Activated T-helper 2 cell treated with anti-CD3 and anti-CD28 coated beads, Interferon-gamma antibody, Interleukin-2, Interleukin-4, amounts not matched to agents 10 μg/mL and 5 μg/mL and 100 μg/mL, durations not matched to agents 14 hours and 24 hours and 36 hours (primary cell): Measurements from ENCODE around the gene GGTLC1. TPM values are rescaled to one million over a fixed set of nuclear protein-coding genes. Genes with fewer than 3 reads are reported as not detected.
A peak's percentile ranks its signal among the peaks of the same experiment; 100 is the strongest.

Source experiments
- DNase-seq: peaks from one replicate; pipeline ENCODE4 v3.0.0; 2021; ENCODE audit warnings: low spot score
- H3K27ac Mint-ChIP-seq: one replicate; pipeline ENCODE4 v1.8.0; 2021; ENCODE audit warnings: mixed read lengths
- H3K27me3 Mint-ChIP-seq: one replicate; pipeline ENCODE4 v1.8.0; 2021; ENCODE audit warnings: low read depth, mixed read lengths
- H3K36me3 Mint-ChIP-seq: one replicate; pipeline ENCODE4 v1.8.0; 2021; ENCODE audit warnings: low read depth, mixed read lengths
- H3K4me1 Mint-ChIP-seq: one replicate; pipeline ENCODE4 v1.8.0; 2021; ENCODE audit warnings: low read depth, mixed read lengths
- H3K4me3 Mint-ChIP-seq: one replicate; pipeline ENCODE4 v1.8.0; 2021; ENCODE audit warnings: low read depth, mild to moderate bottlenecking, moderate library complexity, mixed read lengths
- H3K9me3 Mint-ChIP-seq: one replicate; pipeline ENCODE4 v1.8.0; 2021; ENCODE audit warnings: mixed read lengths
- intact Hi-C: fragments of 100-400 bp; cut with micrococcal nuclease; formaldehyde crosslinking; loops from one replicate; pipeline ENCODE4 v1.15.1; 2023
- total RNA-seq: library from RNA; stranded (reverse); gene quantifications from 2 replicates; pipeline ENCODE4 v1.2.3, GENCODE V29; 2022

Gene GGTLC1
- total RNA-seq, 1 donor from 2014 or later: not detected

DNA sequence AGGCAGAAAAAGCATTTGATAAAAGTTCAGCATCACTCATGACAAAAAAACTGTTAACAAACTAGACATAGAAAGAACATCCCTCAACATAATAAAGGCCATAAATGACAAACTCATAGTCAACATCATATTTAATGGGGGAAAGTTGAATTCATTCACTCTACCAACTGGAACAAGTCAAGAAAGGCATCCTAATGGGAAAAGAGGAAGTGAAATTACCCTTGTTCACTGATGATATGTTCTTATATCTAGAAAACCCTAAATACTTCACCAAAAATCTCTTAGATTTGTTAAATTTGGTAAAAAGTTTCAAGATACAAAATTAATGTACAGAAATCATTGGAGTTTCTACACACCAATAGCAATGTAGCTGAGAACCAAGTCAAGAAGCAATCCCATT is 48.9 kb downstream of the GGTLC1 start:
- Mint-ChIP-seq H3K9me3 (no peaks in the 10 kb centered on the region), H3K36me3 (no peaks in the 10 kb centered on the region), H3K27me3 (peaks cover 2% of the 10 kb centered on the region), H3K4me3 (no peak overlapping the region), H3K4me1 (no peaks in the 10 kb centered on the region), H3K27ac (no peak overlapping the region)
- DNase-seq: no peak
- intact Hi-C loops: loop anchor here (10.0 kb wide), 1 partner anchor 55 kb away; no protein-coding TSS in a partner anchor

- no peaks in the 10 kb centered on the region for H3K9me3 Mint-ChIP-seq
- H3K4me3 Mint-ChIP-seq: no peak overlapping the region
- intact Hi-C loops: loop anchor here (10.0 kb wide), 1 partner anchor 56 kb away; no protein-coding TSS in a partner anchor
- no peaks in the 10 kb centered on the region for H3K36me3 Mint-ChIP-seq
- H3K27me3 Mint-ChIP-seq: peaks cover 2% of the 10 kb centered on the region
- H3K4me1 Mint-ChIP-seq: no peaks in the 10 kb centered on the region
- no peak for DNase-seq
- H3K27ac Mint-ChIP-seq: no peak overlapping the region
These were observed 49.5 kb downstream of the GGTLC1 start for GRCh38 chr20:23939063-23939462.

- Mint-ChIP-seq H3K27ac (no peak overlapping the region), H3K9me3 (no peaks in the 10 kb centered on the region), H3K27me3 (peaks cover 2% of the 10 kb centered on the region), H3K4me3 (no peak overlapping the region), H3K36me3 (no peaks in the 10 kb centered on the region), H3K4me1 (no peaks in the 10 kb centered on the region)
- intact Hi-C loops: loop anchor here (10.0 kb wide), 1 partner anchor 57 kb away; no protein-coding TSS in a partner anchor
- no peak for DNase-seq
These were observed 50.5 kb downstream of the GGTLC1 start for GRCh38 chr20:23938118-23938438.

DNA sequence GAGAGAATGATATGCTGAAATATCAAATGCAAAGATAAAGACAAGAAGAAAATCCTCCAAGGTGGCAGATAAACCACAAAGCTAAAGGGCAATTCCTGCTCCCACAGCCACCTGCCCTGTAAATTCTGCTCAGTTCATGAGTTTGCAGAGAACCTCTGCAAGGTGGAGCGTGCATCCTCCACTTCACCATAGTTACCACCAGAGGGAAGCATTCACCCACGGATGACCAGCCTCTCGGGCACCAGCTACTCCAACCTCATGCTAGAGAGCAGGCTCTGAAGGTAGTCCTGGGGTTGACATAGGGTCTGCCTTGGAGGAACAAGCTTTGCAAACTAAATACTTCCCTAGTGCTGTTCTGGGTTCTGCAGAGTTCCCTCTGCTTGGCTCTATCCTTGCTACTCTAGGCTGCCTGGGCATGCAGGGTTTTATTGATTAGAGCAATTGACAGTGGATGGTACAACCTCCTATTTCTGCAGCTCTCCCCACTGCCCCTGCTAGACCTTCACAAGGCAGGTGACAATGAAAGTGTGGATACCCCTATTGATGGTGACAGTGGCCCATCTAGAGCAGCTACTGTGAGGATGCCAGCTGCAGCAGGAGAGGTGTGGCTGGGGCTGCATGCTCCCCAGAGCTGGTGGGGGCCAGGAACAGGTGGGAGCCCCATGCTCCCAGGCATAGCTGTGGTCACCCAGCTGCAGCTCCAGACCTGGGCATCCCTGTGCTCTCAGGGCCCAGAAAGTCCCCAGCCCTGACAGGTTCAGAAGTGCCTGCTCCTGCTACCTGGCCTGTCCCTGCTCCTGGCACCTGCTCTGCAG is 51.1 kb downstream of the GGTLC1 start:
- H3K4me3 Mint-ChIP-seq: no peak overlapping the region
- DNase-seq: peak; percentile 49
- no peaks in the 10 kb centered on the region for H3K9me3 Mint-ChIP-seq
- peaks cover 3% of the 10 kb centered on the region for H3K27me3 Mint-ChIP-seq
- intact Hi-C loops: loop anchor here (2.0 to 10.0 kb wide), 2 partner anchors 57 to 163 kb away; no protein-coding TSS in a partner anchor
- H3K4me1 Mint-ChIP-seq: peaks cover 1% of the 10 kb centered on the region
- no peaks in the 10 kb centered on the region for H3K36me3 Mint-ChIP-seq
- H3K27ac Mint-ChIP-seq: no peak overlapping the region

Other genes starting within 250 kb of the GGTLC1 start
- gene CST1, start 237.8 kb downstream of the GGTLC1 start, total RNA-seq: not detected in 2 replicates
- not detected in 2 replicates for gene CST2, start 162.1 kb downstream of the GGTLC1 start, total RNA-seq
- gene CST5, start 109.0 kb downstream of the GGTLC1 start, total RNA-seq: not detected in 2 replicates